ENCODE measurements around the gene BTG1.

Gene BTG1, protein sequence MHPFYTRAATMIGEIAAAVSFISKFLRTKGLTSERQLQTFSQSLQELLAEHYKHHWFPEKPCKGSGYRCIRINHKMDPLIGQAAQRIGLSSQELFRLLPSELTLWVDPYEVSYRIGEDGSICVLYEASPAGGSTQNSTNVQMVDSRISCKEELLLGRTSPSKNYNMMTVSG

DNA sequence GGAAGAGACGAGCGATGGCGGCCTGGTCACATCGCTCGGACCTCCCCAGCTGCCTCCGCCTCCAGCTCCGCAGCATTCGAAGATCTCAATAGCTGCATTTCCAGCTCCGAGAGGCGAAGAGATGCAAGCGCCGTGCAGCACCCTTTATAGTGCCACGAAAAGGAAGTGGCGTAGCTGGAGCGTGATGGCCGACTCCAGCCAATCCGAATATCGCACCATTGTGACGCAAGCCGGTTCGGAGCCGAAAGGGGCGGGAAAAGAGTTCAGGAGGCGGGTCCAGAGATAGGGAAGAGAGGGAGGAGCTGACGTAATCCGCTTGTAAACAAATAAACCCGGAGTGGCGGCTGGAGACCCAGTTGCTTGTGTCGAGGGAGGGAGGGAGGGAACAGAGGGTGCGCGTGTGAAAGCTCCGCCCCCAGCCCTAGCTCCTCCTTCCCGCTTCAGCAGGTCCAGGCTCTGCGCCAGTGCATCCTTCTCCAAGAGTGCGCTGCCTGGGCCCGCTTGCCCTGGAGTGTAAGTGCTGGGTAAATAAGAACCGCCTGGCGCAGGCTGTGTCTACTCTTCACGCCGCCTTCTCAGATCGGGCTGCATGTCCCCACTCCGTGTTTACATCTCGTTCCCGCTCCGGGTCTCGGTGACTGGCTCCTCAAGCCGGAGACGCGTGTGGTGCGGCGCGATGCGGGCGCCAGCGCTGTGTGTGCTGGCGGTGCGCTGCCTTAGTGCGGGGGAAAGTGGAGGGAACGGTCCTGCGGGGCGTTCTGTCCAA is at the start of gene BTG1:
BTG1 (minus strand) TSS at position 116 of the 766 bp plus-strand sequence. CDS start 311 bp downstream, outside the sequence.
- TF ChIP-seq CTCF (conservative IDR thresholded peaks at IDR 0.05; ENCODE audit: low read depth, low read length): no peak
- peak; percentile 99 for DNase-seq (ENCODE audit: low read depth)
- peak within 1 kb of the TSS; percentile 83 for H3K4me3 ChIP-seq (ENCODE audit: low read length)

DNA sequence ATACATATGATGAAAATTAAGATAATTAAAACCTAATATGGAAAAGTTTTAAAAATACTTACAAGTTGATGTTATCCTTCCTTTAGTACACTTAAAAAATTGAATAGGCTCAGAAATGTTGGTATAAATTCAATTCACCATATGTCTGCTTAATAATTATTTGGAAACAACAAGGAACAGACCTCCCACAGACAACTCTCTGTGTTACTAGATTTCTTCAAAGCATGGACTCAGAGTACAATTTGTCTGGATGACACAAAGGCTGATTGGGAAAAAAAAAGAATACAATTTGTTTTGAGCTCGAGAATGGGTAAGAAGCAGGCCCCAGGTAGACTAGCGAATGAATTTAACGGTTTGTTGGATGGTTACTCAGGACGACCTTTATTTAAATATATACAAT is 48.9 kb upstream of the BTG1 start:
- H3K4me3 ChIP-seq (ENCODE audit: low read length): no peak overlapping the region
- DNase-seq (ENCODE audit: low read depth): no peak
- no peak for TF ChIP-seq CTCF (conservative IDR thresholded peaks at IDR 0.05; ENCODE audit: low read depth, low read length)

GRCh38 chr12:92193846-92194245 is 48.2 kb upstream of the BTG1 start:
- H3K4me3 ChIP-seq (ENCODE audit: low read length): no peak overlapping the region
- DNase-seq (ENCODE audit: low read depth): no peak
- TF ChIP-seq CTCF (conservative IDR thresholded peaks at IDR 0.05; ENCODE audit: low read depth, low read length): no peak

DNA sequence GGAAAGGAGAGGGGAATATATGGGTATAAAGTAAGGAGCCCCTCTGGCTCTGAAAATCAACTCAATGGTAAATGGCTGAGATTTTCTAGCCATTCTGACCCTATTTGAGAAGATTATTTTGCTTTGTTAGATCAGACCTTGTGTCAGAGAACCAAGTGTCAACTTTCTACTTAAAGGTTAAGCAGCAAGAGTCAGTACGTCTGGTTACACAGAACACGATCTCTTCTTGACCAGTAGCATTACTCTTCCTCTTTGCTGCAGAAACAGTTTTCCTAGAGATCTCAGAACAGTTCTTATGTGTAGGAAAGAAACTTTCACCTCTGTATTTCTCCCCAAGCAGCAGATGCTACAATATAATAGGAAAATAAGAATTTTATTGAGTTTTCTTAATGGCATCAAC is 47.4 kb upstream of the BTG1 start:
- no peak overlapping the region for H3K4me3 ChIP-seq (ENCODE audit: low read length)
- TF ChIP-seq CTCF (conservative IDR thresholded peaks at IDR 0.05; ENCODE audit: low read depth, low read length): no peak
- DNase-seq (ENCODE audit: low read depth): no peak

DNA sequence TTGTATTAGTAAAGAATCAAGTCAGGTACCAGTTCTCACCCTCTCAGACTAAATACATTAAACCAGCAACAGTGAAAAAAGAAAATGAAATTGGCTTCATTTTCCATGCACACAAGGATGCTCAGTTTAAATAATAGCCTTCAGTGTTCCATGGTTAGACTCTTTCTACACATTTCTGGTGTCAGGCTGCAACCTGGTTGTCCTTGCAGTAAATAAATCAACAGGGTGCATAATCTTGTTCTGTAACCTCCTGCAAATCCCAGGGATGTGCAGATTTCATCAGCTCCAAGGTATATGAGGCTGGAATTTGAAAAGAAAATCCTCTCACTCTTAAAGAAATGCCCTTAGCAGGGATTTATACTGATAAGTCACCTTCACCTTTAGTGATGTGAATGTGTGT is 46.7 kb upstream of the BTG1 start:
- TF ChIP-seq CTCF (conservative IDR thresholded peaks at IDR 0.05; ENCODE audit: low read depth, low read length): no peak
- no peak for DNase-seq (ENCODE audit: low read depth)
- no peak overlapping the region for H3K4me3 ChIP-seq (ENCODE audit: low read length)

DNA sequence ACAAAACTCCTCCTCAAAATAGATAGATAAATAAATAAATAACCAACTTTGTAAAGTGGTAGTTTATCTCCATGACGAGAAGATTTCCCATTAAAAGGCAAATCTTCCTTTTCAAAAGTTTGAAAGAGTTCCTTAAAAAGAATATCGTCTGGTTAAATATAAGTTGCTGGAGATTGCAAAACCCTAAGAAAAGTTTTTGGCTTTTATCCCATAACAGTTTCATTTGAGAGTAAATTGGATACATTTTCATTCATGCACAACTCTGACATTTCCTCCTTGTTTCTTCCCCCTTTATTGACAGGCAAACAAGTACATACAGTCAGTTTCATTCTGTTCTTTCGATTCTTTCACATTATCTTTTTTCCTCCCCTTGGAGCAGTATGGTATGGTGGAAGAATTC is 45.4 kb upstream of the BTG1 start:
- no peak overlapping the region for H3K4me3 ChIP-seq (ENCODE audit: low read length)
- no peak for DNase-seq (ENCODE audit: low read depth)
- TF ChIP-seq CTCF (conservative IDR thresholded peaks at IDR 0.05; ENCODE audit: low read depth, low read length): no peak
